CD14-positive monocyte (primary cell): ENCODE measurements around the gene POLR2J. TPM values are rescaled to one million over a fixed set of nuclear protein-coding genes. Genes with fewer than 3 reads are reported as not detected.

Experiments used
- DNase-seq, 3 donors: peaks; one replicate each; pipeline ENCODE4 v3.0.0-alpha.2; 2011 to 2022
- H2AFZ ChIP-seq: 2 replicates; pipeline ENCODE4 v1.6.0; 2012; ENCODE audit warnings: mild to moderate bottlenecking, low read depth, low read length, inconsistent platforms; ENCODE audit not compliant: insufficient read depth, poor library complexity, severe bottlenecking
- H3K27ac ChIP-seq, 2 donors: 1 replicate in 1 of 2; 2 replicates in 1 of 2; pipeline ENCODE4 v1.5.1; 2012 to 2013; ENCODE audit warnings: low read length in 2 of 2, control low read depth in 1 of 2, inconsistent platforms in 1 of 2, low read depth in 1 of 2, mild to moderate bottlenecking in 1 of 2
- H3K27me3 ChIP-seq, 2 donors: one replicate each; pipeline versions ENCODE4 v1.6.0 to v1.6.1; 2011 to 2013; ENCODE audit warnings: low read length in 2 of 2; ENCODE audit not compliant: control insufficient read depth in 2 of 2, insufficient read depth in 2 of 2
- H3K36me3 ChIP-seq, 2 donors: replicated peaks in 1 of 2; 1 replicate in 1 of 2; 2 replicates in 1 of 2; pipeline versions ENCODE4 v1.5.1 to v1.6.1; 2012 to 2013; ENCODE audit warnings: low read length in 2 of 2, control low read depth in 1 of 2, inconsistent platforms in 1 of 2, mild to moderate bottlenecking in 1 of 2; ENCODE audit not compliant: insufficient read depth in 2 of 2, control insufficient read depth in 1 of 2
- H3K4me1 ChIP-seq, 2 donors: 1 replicate in 1 of 2; 2 replicates in 1 of 2; pipeline versions ENCODE4 v1.5.1 to v1.6.1; 2012 to 2013; ENCODE audit warnings: low read length in 2 of 2, control low read depth in 1 of 2, inconsistent platforms in 1 of 2, mild to moderate bottlenecking in 1 of 2, moderate library complexity in 1 of 2; ENCODE audit not compliant: insufficient read depth in 2 of 2, control insufficient read depth in 1 of 2
- H3K4me2 ChIP-seq: replicated peaks from 2 replicates; pipeline ENCODE3; 2012; ENCODE audit warnings: low read length, moderate library complexity, mild to moderate bottlenecking; ENCODE audit not compliant: poor library complexity, severe bottlenecking; ENCODE audit errors: extremely low read depth
- H3K4me3 ChIP-seq, 3 experiments: fragments of 200-600 bp in 1 of 3; sonication (generic) in 1 of 3; replicated peaks in 1 of 3; 1 replicate in 2 of 3; 2 replicates in 1 of 3; pipeline ENCODE4 v1.5.1; 2011 to 2013; ENCODE audit warnings: low read length in 3 of 3, mild to moderate bottlenecking in 3 of 3, control low read depth in 2 of 3, low read depth in 2 of 3, inconsistent platforms in 1 of 3, moderate library complexity in 1 of 3
- H3K79me2 ChIP-seq: 2 replicates; pipeline ENCODE4 v1.6.0; 2012; ENCODE audit warnings: mild to moderate bottlenecking, control low read depth, inconsistent platforms, low read length, moderate library complexity; ENCODE audit not compliant: insufficient read depth
- H3K9ac ChIP-seq: 2 replicates; pipeline ENCODE4 v1.6.0; 2017; ENCODE audit warnings: low read length, mild to moderate bottlenecking; ENCODE audit not compliant: insufficient read depth, poor library complexity, severe bottlenecking
- H3K9me3 ChIP-seq, 2 donors: replicated peaks in 1 of 2; 1 replicate in 1 of 2; 2 replicates in 1 of 2; pipeline versions ENCODE4 v1.5.1 to v1.6.1; 2012 to 2013; ENCODE audit warnings: low read length in 2 of 2, control low read depth in 1 of 2; ENCODE audit not compliant: control insufficient read depth in 1 of 2, insufficient read depth in 1 of 2
- H4K20me1 ChIP-seq: 2 replicates; pipeline ENCODE4 v1.6.0; 2012; ENCODE audit warnings: mild to moderate bottlenecking, low read length, control low read depth, moderate library complexity; ENCODE audit not compliant: insufficient read depth
- H3K27ac Mint-ChIP-seq, 7 donors: one replicate each; pipeline ENCODE4 v1.8.0; 2020; ENCODE audit warnings: mild to moderate bottlenecking in 7 of 7, mixed read lengths in 7 of 7, moderate library complexity in 6 of 7, inconsistent platforms in 2 of 7
- H3K27me3 Mint-ChIP-seq, 3 donors: one replicate each; pipeline ENCODE4 v1.8.0; 2021 to 2022; ENCODE audit warnings: low read depth in 3 of 3, mild to moderate bottlenecking in 3 of 3, mixed read lengths in 3 of 3, moderate library complexity in 3 of 3, inconsistent platforms in 1 of 3
- H3K36me3 Mint-ChIP-seq, 2 donors: one replicate each; pipeline ENCODE4 v1.8.0; 2020; ENCODE audit warnings: mixed read lengths in 2 of 2, inconsistent platforms in 1 of 2, mild to moderate bottlenecking in 1 of 2
- H3K4me1 Mint-ChIP-seq: one replicate; pipeline ENCODE4 v1.8.0; 2020; ENCODE audit warnings: mild to moderate bottlenecking, mixed read lengths
- H3K4me3 Mint-ChIP-seq, 2 donors: one replicate each; pipeline ENCODE4 v1.8.0; 2020; ENCODE audit warnings: mild to moderate bottlenecking in 2 of 2, mixed read lengths in 2 of 2, moderate library complexity in 1 of 2
- H3K9me3 Mint-ChIP-seq, 7 donors: one replicate each; pipeline ENCODE4 v1.8.0; 2020 to 2022; ENCODE audit warnings: mixed read lengths in 7 of 7, mild to moderate bottlenecking in 6 of 7, moderate library complexity in 6 of 7, inconsistent platforms in 2 of 7
- CTCF ChIP-seq: fragments of 200-600 bp; IDR thresholded peaks from one replicate; pipeline ENCODE4 v1.8.0; 2022; ENCODE audit warnings: antibody characterized with exemption, mild to moderate bottlenecking
- WGBS: methylation state at CpG from one replicate; pipeline ENCODE4 v1.1.5; 2013; ENCODE audit warnings: missing lambda C conversion rate; ENCODE audit not compliant: insufficient coverage; 5-methylcytosine and 5-hydroxymethylcytosine counted together
- intact Hi-C, 2 donors: fragments of 100-400 bp; cut with micrococcal nuclease; formaldehyde crosslinking; loops; one replicate each; pipeline versions ENCODE4 v1.15.0 to v1.15.1; 2023
- polyA plus RNA-seq, 3 donors: library from polyadenylated mRNA; depleted of rRNA in 1 of 3; unstranded in 2 of 3; stranded (reverse) in 1 of 3; fragments of 300-500 nt in 2 of 3; fragments of >200 nt in 1 of 3; fragmentation: Illumina TruSeq in 2 of 3; gene quantifications; 1 replicate in 2 of 3; 2 replicates in 1 of 3; pipeline ENCODE4 v1.2.3, GENCODE V29; 2012 to 2021

Gene POLR2J
- polyA plus RNA-seq, 3 donors: 65.7 to 104 (median 85.0) TPM

DNA sequence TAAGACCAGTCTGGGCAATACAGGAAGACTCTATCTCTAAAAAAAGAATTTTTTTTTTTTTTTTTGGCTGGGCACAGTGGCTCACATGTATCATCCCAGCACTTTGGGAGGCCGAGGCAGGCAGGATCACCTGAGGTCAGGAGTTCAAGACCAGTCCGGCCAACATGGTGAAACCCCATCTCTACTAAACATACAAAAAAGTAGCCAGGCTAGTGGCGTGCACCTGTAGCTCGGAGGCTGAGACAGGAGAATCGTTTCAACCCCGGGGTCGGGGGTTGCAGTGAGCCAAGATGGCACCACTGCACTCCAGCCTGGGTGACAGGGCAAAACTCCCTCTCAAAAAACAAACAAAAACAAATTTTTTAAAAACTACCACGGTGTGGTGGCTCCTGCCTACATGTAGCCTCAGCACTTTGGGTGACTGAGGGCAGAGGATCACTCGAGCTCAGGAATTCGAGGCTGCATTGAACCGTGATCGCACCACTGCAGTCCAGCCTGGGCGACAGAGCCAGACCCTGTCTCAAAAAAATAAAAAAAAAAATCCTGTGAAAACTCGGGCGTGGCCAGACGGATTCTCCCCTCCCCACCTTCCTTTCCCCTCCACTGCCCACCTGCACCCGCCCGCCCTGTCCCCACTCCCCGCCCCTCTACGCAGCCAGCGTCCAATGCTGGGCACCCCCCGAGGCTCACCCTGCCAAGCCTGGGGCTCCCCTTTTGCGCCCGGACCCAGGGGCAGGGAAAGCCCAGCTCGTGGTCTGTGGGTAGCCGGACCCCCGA is 46.1 kb downstream of the POLR2J start:
- intact Hi-C loops: loop anchor here in 1 of 2 donors (5.0 kb wide), 1 partner anchor 35 kb away; the partner anchor contains the start of gene PRKRIP1
- DNase-seq: no peak
- no peaks in the 10 kb centered on the region for H3K27me3 ChIP-seq
- peak overlapping the region in 6 of 7 donors; percentile 91 to 98 (median 96) for H3K27ac Mint-ChIP-seq
- H3K36me3 Mint-ChIP-seq: peaks cover 8 to 22% of the 10 kb centered on the region in 2 donors
- peaks cover 0 to 1% (median 0%) of the 10 kb centered on the region in 3 donors for H3K27me3 Mint-ChIP-seq
- H3K36me3 ChIP-seq: peaks cover 8 to 12% of the 10 kb centered on the region in 2 donors
- peaks cover 22% of the 10 kb centered on the region for H3K79me2 ChIP-seq
- H3K9ac ChIP-seq: peak overlapping the region; percentile 85
- peak overlapping the region; percentile 62 to 75 for H3K4me3 Mint-ChIP-seq
- H3K4me1 Mint-ChIP-seq: peaks cover 68% of the 10 kb centered on the region
- H3K4me3 ChIP-seq: peak overlapping the region; percentile 50 to 88 (median 51)
- peak overlapping the region; percentile 75 for H2AFZ ChIP-seq
- 43% methylated on average over 16 of the region's 27 CpGs for WGBS
- H3K9me3 Mint-ChIP-seq: peaks cover 0 to 2% (median 0%) of the 10 kb centered on the region in 7 donors
- TF ChIP-seq CTCF: no peak
- peaks cover 64 to 71% of the 10 kb centered on the region in 2 donors for H3K4me1 ChIP-seq
- no peaks in the 10 kb centered on the region for H3K9me3 ChIP-seq
- peak overlapping the region; percentile 63 to 100 for H3K27ac ChIP-seq
- peak overlapping the region; percentile 79 for H3K4me2 ChIP-seq
- H4K20me1 ChIP-seq: no peaks in the 10 kb centered on the region

- H3K4me2 ChIP-seq: peak overlapping the region; percentile 31
- H3K36me3 ChIP-seq: peaks cover 4 to 7% of the 10 kb centered on the region in 2 donors
- Mint-ChIP-seq H3K27ac (peak overlapping the region; percentile 95 to 100 (median 97)), H3K9me3 (peaks cover 0 to 2% (median 0%) of the 10 kb centered on the region in 7 donors), H3K27me3 (peaks cover 0 to 1% (median 0%) of the 10 kb centered on the region in 3 donors), H3K4me1 (peaks cover 77% of the 10 kb centered on the region), H3K4me3 (peak overlapping the region; percentile 54 to 64), H3K36me3 (peaks cover 11 to 19% of the 10 kb centered on the region in 2 donors)
- TF ChIP-seq CTCF: no peak
- H3K79me2 ChIP-seq: peaks cover 25% of the 10 kb centered on the region
- peak; percentile 57 to 83 (median 83) for DNase-seq
- peak overlapping the region; percentile 53 for H2AFZ ChIP-seq
- H3K4me1 ChIP-seq: peaks cover 73 to 80% of the 10 kb centered on the region in 2 donors
- H4K20me1 ChIP-seq: no peaks in the 10 kb centered on the region
- H3K27ac ChIP-seq: peak overlapping the region; percentile 89 to 100
- H3K27me3 ChIP-seq: no peaks in the 10 kb centered on the region
- intact Hi-C loops: loop anchor here in 1 of 2 donors (5.0 kb wide), 1 partner anchor 34 kb away; the partner anchor contains the start of gene PRKRIP1
- H3K4me3 ChIP-seq: peak overlapping the region in 1 of 3 experiments; percentile 30
- peak overlapping the region; percentile 63 for H3K9ac ChIP-seq
- no peaks in the 10 kb centered on the region for H3K9me3 ChIP-seq
- 11% methylated on average over 12 of the region's 17 CpGs for WGBS
These were observed 47.0 kb downstream of the POLR2J start for GRCh38 chr7:102431617-102432298.
